KOPT-K1 (cell line): ENCODE measurements around the gene PRPF8.

Experiments used
- H3K27ac ChIP-seq: fragments of 200-600 bp; sonication (generic); 2 replicates; pipeline ENCODE4 v1.5.1; 2016; ENCODE audit warnings: antibody characterized with exemption, mild to moderate bottlenecking, low read depth, low read length; ENCODE audit not compliant: poor library complexity, severe bottlenecking
- H3K36me3 ChIP-seq: fragments of 200-600 bp; sonication (generic); 2 replicates; pipeline ENCODE4 v1.5.1; 2017; ENCODE audit warnings: antibody characterized with exemption, mild to moderate bottlenecking, low read length, moderate library complexity; ENCODE audit not compliant: insufficient read depth
- H3K9me3 ChIP-seq: fragments of 200-600 bp; sonication (generic); 2 replicates; pipeline ENCODE4 v1.5.1; 2017; ENCODE audit warnings: antibody characterized with exemption, low read length, mild to moderate bottlenecking; ENCODE audit not compliant: insufficient read depth, poor library complexity, severe bottlenecking

PRPF8 gene

DNA sequence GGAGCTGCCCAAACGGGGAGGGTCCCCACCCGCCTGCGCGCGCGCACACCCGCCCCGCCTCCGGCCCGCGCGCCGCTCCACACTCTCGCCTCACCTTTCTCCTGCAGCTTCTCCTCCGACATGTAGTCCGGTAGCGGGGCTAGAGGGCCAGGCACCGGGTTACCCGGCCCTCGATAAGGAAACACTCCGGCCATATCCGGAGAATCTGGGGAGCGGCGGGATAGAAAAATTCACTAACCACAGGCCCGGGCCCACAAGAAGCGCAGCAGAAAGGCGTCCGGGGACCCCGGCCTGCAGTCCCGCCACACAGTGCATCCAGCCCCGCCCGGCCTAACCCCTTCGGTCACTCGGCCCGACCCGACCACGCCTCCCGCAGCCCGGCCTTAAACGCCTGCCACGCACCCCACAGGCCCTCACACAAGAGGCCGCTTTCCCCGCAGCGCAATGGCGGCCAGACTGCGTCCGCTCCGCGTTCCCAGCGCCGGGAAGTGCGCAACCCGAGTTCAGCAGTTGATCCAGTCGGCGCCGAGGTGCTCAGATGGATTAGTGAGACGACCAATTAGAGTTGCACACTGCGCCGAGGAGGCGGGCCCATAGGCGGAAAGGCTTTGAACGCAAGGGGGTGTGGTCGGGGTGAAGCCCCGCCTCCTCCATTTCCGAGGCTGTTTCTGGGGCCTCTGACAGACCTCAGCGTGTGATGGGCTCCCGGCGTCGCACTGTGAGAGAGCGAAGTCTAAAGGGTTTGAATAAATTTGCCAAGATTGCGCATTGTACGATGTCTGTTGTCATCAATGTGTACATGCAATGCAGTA is at the start of gene PRPF8:
TSS of gene PRPF8 (minus strand) at position 490 of the 812 bp plus-strand sequence. CDS start at position 194, 296 bp downstream.
- H3K27ac ChIP-seq: peak within 1 kb of the TSS; percentile 91
- H3K36me3 ChIP-seq: peaks cover 41% of the 10 kb centered on the region
- no peaks in the 10 kb centered on the region for H3K9me3 ChIP-seq

DNA sequence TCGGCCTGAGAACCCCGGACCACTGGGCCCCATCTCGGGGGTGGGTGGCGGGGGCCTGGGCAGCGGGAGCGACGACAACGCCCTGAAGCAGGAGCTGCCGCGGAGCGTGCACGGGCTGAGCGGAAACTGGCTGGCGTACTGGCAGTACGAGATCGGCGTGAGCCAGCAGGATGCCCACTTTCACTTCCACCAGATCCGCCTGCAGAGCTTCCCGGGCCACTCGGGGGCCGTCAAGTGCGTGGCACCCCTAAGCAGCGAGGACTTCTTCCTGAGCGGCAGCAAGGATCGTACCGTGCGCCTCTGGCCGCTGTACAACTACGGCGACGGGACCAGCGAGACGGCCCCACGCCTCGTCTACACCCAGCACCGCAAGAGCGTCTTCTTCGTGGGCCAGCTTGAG is 49.1 kb upstream of the PRPF8 start:
- H3K27ac ChIP-seq: no peak overlapping the region
- H3K36me3 ChIP-seq: peaks cover 10% of the 10 kb centered on the region; the same call in 1 of the 2 replicates
- no peaks in the 10 kb centered on the region for H3K9me3 ChIP-seq

DNA sequence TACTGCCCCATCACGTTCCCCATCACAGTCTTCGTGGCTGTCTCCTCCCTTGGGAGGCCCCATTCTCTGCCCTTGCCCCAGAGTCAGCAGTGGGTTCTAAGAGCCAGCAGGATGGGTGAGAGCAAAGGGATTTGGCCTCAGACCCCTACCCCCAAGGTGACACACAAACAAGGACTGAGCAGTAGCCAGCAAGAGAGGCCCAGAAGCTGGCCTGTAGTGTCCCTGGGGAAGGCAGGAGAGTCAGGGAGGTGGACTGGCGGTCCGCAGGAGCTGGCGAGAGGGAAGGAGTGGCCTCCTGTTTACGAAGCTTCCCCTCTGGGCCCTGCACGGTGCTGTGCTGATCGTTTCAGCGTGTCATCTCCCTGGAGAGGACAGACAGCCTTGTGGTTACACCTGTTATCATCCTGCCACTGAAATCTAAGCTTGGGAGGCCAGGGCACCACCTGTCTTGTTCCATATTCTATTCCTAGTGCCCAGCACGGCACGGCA is 48.2 kb upstream of the PRPF8 start:
- peaks cover 17% of the 10 kb centered on the region; the same call in 1 of the 2 replicates for H3K36me3 ChIP-seq
- H3K27ac ChIP-seq: no peak overlapping the region
- H3K9me3 ChIP-seq: no peaks in the 10 kb centered on the region

DNA sequence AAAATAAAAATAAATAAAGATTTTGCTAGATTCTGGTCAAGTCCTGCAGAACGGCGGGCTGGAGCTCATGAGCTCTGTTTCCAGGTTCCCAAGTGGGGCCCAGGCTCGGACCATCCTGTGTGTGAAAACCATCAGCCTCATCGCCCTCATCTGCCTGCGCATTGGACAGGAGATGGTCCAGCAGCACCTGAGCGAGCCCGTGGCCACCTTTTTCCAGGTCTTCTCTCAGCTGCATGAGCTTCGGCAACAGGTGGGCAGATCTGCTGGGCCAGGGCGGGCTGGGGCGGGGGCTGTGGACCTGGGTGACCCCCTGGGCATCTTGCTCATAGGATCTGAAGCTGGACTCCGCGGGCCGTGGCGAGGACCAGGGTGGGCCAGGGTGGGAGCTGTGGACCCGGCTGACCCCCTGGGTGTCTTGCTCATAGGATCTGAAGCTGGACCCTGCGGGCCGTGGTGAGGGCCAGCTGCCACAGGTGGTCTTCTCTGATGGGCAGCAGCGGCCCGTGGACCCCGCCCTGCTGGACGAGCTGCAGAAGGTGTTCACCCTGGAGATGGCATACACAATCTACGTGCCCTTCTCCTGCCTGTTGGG is 47.7 kb upstream of the PRPF8 start:
- no peak overlapping the region for H3K27ac ChIP-seq
- H3K9me3 ChIP-seq: no peaks in the 10 kb centered on the region
- peaks cover 18% of the 10 kb centered on the region; the same call in 1 of the 2 replicates for H3K36me3 ChIP-seq

DNA sequence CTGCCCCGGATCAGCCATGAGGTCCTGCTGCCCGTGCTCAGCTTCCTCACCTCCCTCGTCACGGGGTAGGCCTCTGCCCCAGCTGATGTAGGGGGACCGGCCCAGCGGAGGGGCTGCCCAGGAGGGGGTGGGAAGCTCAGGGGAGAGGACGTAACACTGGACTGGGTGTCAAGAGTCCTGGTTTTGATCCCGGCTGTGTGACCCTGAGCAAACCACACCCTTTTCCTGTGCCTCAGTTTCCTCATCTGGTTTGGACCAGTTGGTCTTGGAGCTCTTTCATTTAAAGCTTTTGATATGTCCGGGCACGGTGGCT is 46.5 kb upstream of the PRPF8 start:
- Histone ChIP-seq H3K27ac (no peak overlapping the region), H3K9me3 (no peaks in the 10 kb centered on the region), H3K36me3 (peaks cover 21% of the 10 kb centered on the region; the same call in 1 of the 2 replicates)

DNA sequence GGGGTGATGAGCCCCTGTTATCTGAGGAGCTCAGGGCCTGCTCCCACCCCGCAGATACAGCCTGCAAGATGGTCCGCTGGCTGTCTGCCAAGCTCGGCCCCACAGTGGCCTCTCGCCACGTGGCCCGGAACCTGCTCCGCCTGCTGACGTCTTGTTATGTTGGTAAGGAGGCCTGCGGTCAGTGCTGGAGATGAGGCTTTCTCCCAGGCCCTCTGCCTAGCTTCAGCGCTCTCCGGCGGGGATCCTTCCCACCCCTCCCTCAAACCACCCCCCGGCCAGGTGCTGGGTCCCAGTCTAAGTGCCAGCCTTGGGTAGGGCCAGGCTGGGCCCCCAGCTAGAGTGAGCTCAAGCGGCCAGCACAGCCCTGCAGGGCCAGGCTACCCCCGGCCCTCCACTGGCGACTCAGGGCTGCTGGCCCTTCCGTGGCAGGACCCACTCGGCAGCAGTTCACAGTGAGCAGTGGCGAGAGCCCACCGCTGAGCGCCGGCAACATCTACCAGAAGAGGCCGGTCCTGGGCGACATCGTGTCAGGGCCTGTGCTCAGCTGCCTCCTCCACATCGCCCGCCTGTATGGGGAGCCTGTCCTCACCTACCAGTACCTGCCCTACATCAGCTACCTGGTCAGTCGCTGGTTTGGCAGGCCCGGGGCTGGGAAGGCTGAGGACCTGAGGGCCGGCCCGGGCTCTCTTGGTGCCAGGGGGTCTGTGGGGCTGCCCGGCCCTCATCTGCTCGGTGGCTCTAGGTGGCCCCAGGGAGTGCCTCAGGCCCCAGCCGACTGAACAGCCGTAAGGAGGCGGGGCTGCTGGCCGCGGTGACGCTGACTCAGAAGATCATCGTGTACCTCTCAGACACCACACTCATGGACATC is 45.9 kb upstream of the PRPF8 start:
- H3K9me3 ChIP-seq: no peaks in the 10 kb centered on the region
- H3K36me3 ChIP-seq: peaks cover 21% of the 10 kb centered on the region; the same call in 1 of the 2 replicates
- H3K27ac ChIP-seq: no peak overlapping the region

DNA sequence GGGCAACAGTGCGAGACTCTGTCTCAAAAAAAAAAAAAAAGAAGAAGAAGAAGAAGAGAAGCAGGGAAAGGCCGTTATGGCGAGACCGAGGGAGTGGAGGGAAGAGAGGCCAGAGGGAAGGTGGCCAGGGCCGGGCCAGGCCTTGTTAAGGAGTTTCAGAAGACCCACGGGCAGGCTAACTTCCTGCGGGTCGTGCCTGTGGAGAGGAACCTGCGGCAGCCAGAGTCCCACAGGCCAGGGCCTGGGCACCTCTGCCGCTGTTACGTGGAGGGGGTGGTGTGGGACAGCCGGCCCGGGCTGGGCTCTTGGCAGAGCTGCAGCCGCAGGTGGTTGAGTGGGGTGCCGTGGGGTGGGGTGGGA is 45.3 kb upstream of the PRPF8 start:
- Histone ChIP-seq H3K36me3 (peaks cover 21% of the 10 kb centered on the region; the same call in 1 of the 2 replicates), H3K9me3 (no peaks in the 10 kb centered on the region), H3K27ac (no peak overlapping the region)

DNA sequence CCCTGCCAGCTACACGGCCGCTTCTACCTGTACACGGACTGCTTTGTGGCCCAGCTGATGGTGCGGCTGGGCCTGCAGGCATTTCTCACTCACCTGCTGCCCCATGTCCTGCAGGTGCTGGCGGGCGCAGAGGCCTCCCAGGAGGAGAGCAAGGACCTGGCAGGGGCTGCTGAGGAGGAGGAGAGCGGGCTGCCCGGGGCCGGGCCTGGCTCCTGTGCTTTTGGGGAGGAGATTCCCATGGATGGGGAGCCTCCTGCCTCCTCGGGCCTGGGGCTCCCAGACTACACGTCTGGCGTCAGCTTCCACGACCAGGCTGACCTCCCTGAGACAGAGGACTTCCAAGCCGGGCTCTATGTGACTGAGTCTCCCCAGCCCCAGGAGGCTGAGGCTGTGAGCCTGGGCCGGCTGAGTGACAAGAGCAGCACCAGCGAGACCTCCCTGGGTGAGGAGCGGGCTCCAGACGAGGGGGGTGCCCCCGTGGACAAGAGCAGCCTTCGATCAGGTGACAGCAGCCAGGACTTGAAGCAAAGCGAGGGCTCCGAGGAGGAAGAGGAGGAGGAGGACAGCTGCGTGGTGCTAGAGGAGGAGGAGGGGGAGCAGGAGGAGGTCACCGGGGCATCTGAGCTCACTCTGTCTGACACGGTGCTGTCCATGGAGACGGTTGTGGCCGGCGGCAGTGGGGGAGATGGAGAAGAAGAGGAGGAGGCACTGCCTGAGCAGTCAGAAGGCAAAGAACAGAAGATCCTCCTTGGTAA is 43.4 kb upstream of the PRPF8 start:
- H3K27ac ChIP-seq: no peak overlapping the region
- peaks cover 21% of the 10 kb centered on the region; the same call in 1 of the 2 replicates for H3K36me3 ChIP-seq
- no peaks in the 10 kb centered on the region for H3K9me3 ChIP-seq

DNA sequence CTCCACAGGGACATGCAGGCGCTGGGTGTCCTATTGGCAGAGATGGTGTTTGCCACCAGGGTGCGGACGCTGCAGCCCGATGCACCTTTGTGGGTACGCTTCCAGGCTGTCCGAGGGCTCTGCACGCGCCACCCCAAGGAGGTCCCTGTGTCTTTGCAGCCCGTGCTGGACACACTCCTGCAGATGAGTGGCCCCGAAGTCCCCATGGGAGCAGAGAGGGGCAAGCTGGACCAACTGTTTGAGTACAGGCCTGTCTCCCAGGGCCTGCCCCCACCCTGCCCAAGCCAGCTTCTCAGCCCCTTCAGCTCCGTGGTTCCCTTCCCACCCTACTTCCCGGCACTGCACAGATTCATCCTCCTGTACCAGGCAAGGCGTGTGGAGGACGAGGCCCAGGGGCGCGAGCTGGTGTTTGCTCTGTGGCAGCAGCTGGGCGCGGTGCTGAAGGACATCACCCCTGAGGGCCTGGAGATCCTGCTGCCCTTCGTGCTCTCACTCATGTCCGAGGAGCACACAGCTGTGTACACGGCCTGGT is 42.7 kb upstream of the PRPF8 start:
- Histone ChIP-seq H3K27ac (no peak overlapping the region), H3K9me3 (no peaks in the 10 kb centered on the region), H3K36me3 (peaks cover 21% of the 10 kb centered on the region; the same call in 1 of the 2 replicates)

DNA sequence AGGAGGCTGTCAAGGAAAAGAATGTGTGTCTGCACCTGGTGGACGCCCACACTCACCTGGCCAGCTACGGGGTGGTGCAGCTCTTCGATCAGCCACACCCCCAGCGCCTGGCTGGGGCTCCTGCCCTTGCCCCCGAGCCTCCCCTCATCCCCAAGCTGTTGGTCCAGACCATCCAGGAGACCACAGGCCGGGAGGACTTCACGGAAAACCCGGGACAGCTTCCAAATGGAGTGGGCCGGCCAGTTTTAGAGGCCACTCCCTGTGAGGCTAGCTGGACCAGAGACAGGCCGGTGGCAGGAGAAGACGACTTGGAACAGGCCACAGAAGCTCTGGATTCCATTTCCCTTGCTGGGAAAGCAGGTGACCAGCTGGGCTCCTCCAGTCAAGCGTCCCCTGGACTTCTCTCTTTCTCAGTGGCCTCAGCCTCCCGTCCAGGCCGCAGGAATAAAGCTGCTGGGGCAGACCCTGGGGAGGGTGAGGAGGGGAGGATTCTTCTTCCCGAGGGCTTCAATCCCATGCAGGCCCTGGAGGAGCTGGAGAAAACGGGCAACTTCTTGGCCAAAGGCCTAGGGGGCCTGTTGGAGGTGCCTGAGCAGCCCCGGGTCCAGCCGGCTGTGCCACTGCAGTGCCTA is 42.1 kb upstream of the PRPF8 start:
- Histone ChIP-seq H3K27ac (no peak overlapping the region), H3K9me3 (no peaks in the 10 kb centered on the region), H3K36me3 (peaks cover 21% of the 10 kb centered on the region; the same call in 1 of the 2 replicates)

DNA sequence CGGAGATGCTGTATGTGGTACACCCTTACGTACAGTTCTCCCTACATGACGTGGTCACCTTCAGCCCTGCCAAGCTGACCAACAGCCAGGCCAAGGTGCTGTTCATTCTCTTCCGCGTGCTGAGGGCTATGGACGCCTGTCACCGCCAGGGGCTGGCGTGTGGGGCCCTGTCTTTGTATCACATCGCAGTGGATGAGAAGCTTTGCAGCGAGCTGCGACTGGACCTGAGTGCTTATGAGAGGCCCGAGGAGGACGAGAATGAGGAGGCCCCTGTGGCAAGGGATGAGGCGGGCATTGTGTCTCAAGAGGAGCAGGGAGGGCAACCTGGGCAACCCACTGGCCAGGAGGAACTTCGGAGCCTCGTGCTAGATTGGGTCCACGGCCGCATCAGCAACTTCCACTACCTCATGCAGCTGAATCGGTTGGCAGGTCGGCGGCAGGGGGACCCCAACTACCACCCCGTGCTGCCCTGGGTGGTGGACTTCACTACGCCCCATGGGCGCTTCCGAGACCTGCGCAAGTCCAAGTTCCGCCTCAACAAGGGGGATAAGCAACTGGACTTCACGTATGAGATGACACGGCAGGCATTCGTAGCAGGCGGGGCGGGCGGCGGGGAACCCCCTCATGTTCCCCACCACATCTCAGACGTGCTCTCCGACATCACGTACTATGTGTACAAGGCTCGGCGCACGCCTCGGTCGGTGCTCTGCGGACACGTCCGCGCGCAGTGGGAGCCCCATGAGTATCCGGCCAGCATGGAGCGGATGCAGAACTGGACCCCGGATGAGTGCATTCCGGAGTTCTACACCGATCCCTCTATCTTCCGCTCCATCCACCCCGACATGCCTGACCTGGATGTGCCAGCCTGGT is 41.2 kb upstream of the PRPF8 start:
- Histone ChIP-seq H3K9me3 (no peaks in the 10 kb centered on the region), H3K27ac (no peak overlapping the region), H3K36me3 (peaks cover 21% of the 10 kb centered on the region; the same call in 1 of the 2 replicates)

DNA sequence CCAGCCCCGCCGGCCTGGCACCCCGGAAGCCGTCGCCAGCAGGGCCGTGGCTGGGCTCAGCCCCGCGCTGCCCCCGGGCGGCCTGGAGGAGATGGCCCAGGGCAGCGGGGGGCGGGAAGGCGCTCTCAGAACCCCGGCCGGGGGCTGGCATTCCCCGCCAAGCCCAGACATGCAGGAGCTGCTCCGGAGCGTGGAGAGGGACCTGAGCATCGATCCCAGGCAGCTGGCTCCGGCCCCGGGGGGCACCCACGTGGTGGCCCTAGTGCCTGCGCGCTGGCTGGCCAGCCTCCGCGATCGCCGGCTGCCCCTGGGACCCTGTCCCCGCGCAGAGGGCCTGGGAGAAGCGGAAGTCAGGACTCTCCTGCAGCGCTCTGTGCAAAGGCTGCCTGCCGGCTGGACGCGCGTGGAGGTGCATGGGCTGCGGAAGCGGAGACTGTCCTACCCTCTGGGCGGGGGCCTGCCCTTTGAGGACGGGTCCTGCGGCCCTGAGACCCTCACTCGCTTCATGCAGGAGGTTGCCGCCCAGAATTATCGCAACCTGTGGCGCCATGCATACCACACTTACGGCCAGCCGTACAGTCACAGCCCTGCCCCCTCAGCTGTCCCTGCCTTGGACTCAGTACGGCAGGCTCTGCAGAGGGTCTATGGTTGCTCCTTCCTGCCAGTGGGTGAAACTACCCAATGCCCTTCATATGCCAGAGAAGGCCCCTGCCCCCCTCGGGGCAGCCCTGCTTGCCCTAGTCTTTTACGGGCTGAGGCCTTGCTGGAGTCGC is 40.4 kb upstream of the PRPF8 start:
- Histone ChIP-seq H3K27ac (peak overlapping the region; percentile 82), H3K36me3 (peaks cover 21% of the 10 kb centered on the region; the same call in 1 of the 2 replicates), H3K9me3 (no peaks in the 10 kb centered on the region)
